ENCODE measurements around the gene BBLN. TPM values are rescaled to one million over a fixed set of nuclear protein-coding genes. Genes with fewer than 3 reads are reported as not detected.

BBLN gene
- total RNA-seq, 2 donors from 2014 or later, result 208 to 329 TPM

DNA sequence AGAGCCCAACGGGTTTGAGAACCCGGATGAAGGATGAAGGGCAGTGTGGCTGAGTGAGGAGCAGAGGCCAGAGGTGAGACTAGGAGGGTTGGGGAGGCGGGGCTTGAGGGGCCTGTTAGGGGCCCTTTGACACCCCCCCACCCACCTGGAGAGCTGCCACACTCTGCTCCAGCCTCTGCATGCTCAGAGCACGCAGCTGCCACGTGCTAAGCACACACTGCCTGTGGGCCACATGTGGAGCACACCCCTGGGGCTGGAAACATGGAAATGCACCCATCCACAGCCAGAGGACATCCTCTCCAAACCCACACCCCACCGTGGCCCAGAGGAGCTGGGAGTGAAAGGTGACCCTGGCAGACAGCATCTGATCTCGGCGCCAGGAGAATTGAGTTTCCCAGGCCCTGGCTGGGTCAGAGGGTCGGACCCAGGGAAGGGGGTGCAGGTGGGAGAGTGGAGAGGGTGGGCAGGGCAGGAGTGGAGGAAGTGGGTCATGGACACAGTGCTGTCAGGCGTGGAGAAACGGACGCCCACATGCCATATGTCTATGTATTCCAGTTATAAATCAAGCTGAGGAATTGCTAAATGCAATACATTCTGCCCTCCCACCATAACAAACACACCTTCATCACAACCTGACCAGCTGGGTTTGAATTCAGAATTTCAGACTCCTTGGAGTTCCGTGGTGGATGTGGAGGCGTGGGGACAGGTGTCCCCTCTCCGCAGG is 49.0 kb downstream of the BBLN start:
- H3K27ac ChIP-seq, result no peak overlapping the region
- no peak for ATAC-seq (ENCODE audit: insufficient number of reproducible peaks, low FRiP score, low read depth)

DNA sequence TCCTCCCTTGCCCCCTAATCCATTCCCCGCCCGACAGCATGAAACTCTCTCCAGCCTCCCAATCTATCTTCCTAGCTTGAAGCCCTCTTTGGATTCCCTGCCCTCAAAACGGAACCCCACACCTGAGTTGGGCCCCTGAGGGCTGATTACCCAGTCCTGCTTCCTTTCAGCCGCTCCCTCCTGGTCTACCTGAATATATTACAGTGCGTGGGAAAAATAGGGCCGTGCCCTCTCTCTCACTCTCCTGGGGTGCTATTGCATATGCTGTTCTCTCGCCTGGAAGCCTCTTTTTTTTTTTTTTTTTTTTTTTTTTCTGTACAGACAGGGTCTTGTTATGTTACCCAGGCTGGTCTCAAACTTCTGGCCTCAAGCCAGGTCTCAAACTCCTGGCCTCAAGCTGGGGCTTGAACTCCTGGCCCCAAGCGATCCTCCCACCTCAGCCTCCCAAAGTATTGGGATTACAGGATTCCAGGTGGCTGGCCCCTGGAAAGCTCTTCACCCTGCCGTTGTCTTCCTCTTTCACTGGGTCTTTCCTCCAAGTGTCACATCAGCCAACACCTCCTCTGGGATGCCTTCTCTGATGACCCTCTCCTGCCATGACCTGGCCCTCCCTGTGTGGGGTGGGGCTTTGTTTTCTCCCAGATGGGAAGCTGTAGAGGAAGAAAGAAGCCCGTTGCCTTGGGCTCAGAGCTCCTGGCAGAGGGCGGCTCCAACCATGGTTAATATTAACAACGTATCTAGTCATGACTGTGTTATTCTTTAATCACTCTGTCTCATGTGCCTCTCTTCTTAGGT is 51.3 kb downstream of the BBLN start:
- H3K27ac ChIP-seq, result no peak overlapping the region

More for the DNA sequence above, 49.0 kb downstream of the BBLN start:
- Histone ChIP-seq H3K4me3 (no peak overlapping the region), H3K27me3 (replicated peaks; ENCODE audit: insufficient read depth) (peaks cover 3% of the 10 kb centered on the region), H3K36me3 (no peaks in the 10 kb centered on the region), H3K9me3 (no peaks in the 10 kb centered on the region), H3K4me1 (ENCODE audit: control insufficient read depth in 1 of 2, low read depth in 2 of 2) (peaks cover under 1 to 3% of the 10 kb centered on the region in 2 donors)
- DNase-seq (ENCODE audit: low spot score), result no peak
- TF ChIP-seq, protein P1, sequence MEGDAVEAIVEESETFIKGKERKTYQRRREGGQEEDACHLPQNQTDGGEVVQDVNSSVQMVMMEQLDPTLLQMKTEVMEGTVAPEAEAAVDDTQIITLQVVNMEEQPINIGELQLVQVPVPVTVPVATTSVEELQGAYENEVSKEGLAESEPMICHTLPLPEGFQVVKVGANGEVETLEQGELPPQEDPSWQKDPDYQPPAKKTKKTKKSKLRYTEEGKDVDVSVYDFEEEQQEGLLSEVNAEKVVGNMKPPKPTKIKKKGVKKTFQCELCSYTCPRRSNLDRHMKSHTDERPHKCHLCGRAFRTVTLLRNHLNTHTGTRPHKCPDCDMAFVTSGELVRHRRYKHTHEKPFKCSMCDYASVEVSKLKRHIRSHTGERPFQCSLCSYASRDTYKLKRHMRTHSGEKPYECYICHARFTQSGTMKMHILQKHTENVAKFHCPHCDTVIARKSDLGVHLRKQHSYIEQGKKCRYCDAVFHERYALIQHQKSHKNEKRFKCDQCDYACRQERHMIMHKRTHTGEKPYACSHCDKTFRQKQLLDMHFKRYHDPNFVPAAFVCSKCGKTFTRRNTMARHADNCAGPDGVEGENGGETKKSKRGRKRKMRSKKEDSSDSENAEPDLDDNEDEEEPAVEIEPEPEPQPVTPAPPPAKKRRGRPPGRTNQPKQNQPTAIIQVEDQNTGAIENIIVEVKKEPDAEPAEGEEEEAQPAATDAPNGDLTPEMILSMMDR (IDR thresholded peaks at IDR 0.05), result no peak

DNA sequence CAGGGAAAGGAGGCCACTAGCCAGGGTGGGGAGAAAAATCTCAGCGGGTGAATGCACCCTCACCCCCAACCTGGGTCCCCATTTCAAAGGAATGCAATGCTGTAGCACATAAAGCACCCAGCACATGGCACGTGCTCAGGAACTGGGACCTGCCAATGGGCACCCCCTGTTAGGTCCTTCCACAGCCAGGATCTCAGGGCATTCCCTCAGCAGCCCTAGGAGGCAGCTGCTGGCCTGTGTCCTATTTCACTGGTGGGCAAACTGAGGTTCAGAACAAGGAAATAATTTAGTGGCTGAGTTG is 51.9 kb downstream of the BBLN start:
- TF ChIP-seq, protein P1 (IDR thresholded peaks at IDR 0.05), result no peak
- DNase-seq (ENCODE audit: low spot score), result no peak

More for the DNA sequence above, 51.3 kb downstream of the BBLN start:
- TF ChIP-seq, protein P1 (IDR thresholded peaks at IDR 0.05), result no peak
- Histone ChIP-seq H3K4me3 (no peak overlapping the region), H3K9me3 (no peaks in the 10 kb centered on the region), H3K36me3 (no peaks in the 10 kb centered on the region), H3K27me3 (replicated peaks; ENCODE audit: insufficient read depth) (no peaks in the 10 kb centered on the region), H3K4me1 (ENCODE audit: control insufficient read depth in 1 of 2, low read depth in 2 of 2) (no peaks in the 10 kb centered on the region)
- ATAC-seq (ENCODE audit: insufficient number of reproducible peaks, low FRiP score, low read depth) (no peak), DNase-seq (ENCODE audit: low spot score) (no peak)

More for the DNA sequence above, 51.9 kb downstream of the BBLN start:
- Histone ChIP-seq H3K4me3 (no peak overlapping the region), H3K4me1 (ENCODE audit: control insufficient read depth in 1 of 2, low read depth in 2 of 2) (no peaks in the 10 kb centered on the region), H3K9me3 (no peaks in the 10 kb centered on the region), H3K36me3 (no peaks in the 10 kb centered on the region), H3K27ac (no peak overlapping the region), H3K27me3 (replicated peaks; ENCODE audit: insufficient read depth) (no peaks in the 10 kb centered on the region)
- ATAC-seq (ENCODE audit: insufficient number of reproducible peaks, low FRiP score, low read depth), result no peak

Other genes starting within 250 kb of the BBLN start
- 10 to 100 TPM; 45.0 to 61.2 TPM for gene ST6GALNAC4, start 243.2 kb upstream of the BBLN start, total RNA-seq
- 1 to 10 TPM; 6.0 to 8.8 TPM for gene PIP5KL1, start 229.5 kb upstream of the BBLN start, total RNA-seq
- 10 to 100 TPM; 18.8 to 26.0 TPM for gene DPM2, start 222.4 kb upstream of the BBLN start, total RNA-seq
- 10 to 100 TPM; 20.4 to 26.5 TPM for gene EEIG1, start 179.3 kb upstream of the BBLN start, total RNA-seq
- 10 to 100 TPM; 11.8 to 21.0 TPM for gene NAIF1, start 92.9 kb upstream of the BBLN start, total RNA-seq
- 10 to 100 TPM; 30.1 to 33.9 TPM for gene SLC25A25, start 92.0 kb upstream of the BBLN start, total RNA-seq
- 10 to 100 TPM; 57.9 to 66.0 TPM for gene PTGES2, start 32.5 kb upstream of the BBLN start, total RNA-seq
- gene LCN2, start 10.8 kb upstream of the BBLN start, total RNA-seq, result not detected
- 10 to 100 TPM; 68.0 to 86.0 TPM for gene CIZ1, start 31.3 kb downstream of the BBLN start, total RNA-seq
- gene DNM1, start 43.1 kb downstream of the BBLN start, total RNA-seq, result 1 to 10 TPM; 7.2 to 9.7 TPM
- gene GOLGA2, start 115.7 kb downstream of the BBLN start, total RNA-seq, result 100 to 1,000 TPM; 115 to 141 TPM
- gene SWI5, start 116.0 kb downstream of the BBLN start, total RNA-seq, result 10 to 100 TPM; 12.0 to 26.8 TPM
- gene TRUB2, start 162.2 kb downstream of the BBLN start, total RNA-seq, result 1 to 10 TPM; 7.4 to 8.4 TPM
- gene COQ4, start 162.6 kb downstream of the BBLN start, total RNA-seq, result 10 to 100 TPM; 28.7 to 40.1 TPM
- 10 to 100 TPM; 20.9 to 36.8 TPM for gene SLC27A4, start 180.3 kb downstream of the BBLN start, total RNA-seq
- 10 to 100 TPM; 25.3 to 71.8 TPM for gene URM1, start 211.1 kb downstream of the BBLN start, total RNA-seq

Measured in thoracic aorta (tissue), 2 donors.